HK-2 (cell line): ENCODE data around the gene BRD3.

Experiments
- DNase-seq: peaks from one replicate; pipeline ENCODE4 v3.0.0-alpha.2; 2018; ENCODE audit not compliant: unreplicated experiment

Gene BRD3

DNA sequence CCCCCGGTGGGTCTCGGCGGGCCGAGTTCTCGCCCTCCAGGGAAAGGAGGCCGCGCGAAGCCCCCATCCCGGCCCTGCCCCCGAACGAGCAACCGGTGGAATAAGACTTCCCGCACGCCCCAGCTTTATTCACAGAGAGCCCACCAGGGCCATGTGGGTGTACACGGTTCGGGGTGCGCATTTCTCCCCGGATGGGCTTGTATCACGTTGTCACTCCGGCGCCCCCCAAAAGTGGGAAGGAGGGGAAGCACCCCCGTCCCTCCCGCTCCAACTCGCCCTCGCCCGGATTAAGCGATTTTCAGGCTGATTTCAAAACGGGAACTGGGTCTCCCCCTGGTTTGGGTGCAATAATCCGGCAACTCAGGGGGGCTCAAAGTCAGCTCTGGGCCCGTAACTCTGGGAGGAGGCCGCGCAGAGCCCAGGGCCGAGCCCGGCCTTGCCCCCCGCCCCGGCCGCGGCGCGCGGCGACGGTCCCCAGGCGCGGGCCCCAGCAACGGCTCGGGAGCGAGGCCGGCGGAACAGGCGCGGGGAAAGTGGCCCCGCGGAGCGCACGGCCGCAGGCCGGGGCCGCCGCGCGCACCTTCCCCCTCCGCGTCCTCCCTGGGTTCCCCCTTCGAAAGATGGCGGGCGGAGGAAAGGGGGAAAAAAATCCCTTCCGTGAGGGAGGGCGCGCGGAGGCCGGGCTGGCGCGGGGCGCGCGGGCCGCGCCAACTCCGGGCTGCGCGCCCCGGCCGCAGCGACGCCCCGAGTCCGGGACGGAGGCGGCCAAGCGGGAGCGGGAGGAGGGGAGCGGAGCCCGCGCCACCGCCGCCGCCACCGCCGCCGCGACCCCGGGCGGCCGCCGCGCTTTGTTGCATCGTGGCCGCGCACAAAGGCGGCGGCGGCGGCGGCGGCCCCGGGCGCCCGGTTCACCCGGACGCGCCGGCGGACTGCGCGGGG lies 644 bp downstream of the BRD3 start:
- peak; percentile 29 for DNase-seq

DNA sequence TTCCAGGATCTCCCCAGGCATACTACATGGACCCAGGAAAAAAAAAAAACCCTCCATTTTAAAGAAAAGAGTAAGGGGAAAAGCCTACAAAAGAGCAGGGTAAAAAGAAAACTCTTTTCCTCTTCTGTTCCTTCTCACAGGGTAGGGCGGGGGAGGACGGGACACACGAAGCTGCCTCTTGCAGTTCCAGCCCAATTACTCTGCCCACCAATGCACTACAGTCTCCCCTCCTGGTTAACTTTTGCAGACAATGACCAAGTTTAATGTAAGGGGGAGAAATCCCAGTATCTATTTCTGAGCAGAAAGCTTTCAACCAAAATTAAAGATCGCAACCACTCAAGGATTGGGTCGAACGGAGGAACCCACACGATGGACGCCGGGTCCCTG lies 1.3 kb downstream of the BRD3 start:
- DNase-seq: no peak

DNA sequence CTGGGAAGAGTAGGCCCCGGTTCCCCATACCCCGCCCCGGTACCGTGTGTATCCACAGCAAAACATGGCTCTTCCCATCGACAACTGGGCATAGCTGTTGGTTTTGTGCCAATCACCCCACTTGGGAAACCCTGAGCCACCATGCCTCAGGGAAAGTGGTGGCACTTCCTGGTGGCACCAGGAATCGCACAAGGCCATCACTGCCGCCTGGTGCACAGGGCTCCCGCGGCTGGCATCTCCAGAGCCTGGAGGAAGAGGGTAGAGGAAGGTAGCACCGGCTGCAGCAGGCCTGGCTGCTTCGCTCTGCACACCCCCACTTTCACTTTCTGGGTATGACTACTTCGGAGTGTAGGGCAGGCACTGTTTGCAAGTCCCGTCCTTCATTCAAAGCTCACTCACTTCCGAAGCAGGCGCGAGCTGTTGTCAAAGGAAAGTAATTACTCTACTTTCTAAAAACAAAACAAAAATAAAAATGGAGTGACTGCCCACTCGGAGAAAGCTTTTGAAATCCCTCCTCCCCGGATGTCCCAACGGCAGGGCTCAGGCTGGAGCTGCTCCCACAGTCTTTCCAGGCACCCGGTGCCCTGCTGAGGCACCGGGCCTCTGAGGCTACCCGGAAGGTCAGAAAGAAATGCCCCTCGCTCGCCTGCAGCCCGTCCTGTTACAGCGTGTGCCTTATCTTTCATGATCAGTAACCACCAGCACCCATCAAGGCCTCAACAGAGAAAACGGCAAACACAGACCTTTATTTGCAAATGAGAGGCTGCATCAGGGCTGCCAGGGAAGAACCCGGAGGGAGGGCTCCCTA lies 2.0 kb downstream of the BRD3 start:
- no peak for DNase-seq

DNA sequence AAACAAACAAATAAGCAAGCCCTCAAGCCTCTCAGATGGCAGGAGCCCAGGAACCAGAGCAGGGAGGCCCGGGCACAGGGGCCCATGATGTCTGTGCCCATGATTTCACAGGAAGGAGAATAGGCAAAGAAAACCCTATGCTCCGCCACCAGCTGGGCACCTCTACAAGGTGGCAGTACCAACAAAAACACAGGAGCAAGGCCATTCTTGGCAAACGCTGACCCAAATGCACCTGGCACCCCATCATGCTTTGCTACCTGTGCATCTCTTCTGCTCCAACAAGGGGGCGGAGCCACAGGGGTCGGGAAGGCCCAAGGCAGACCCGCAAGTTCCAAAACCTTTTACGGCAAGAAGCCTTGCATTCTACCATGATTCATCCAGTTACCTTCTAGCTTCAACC lies 3.1 kb downstream of the BRD3 start:
- no peak for DNase-seq

DNA sequence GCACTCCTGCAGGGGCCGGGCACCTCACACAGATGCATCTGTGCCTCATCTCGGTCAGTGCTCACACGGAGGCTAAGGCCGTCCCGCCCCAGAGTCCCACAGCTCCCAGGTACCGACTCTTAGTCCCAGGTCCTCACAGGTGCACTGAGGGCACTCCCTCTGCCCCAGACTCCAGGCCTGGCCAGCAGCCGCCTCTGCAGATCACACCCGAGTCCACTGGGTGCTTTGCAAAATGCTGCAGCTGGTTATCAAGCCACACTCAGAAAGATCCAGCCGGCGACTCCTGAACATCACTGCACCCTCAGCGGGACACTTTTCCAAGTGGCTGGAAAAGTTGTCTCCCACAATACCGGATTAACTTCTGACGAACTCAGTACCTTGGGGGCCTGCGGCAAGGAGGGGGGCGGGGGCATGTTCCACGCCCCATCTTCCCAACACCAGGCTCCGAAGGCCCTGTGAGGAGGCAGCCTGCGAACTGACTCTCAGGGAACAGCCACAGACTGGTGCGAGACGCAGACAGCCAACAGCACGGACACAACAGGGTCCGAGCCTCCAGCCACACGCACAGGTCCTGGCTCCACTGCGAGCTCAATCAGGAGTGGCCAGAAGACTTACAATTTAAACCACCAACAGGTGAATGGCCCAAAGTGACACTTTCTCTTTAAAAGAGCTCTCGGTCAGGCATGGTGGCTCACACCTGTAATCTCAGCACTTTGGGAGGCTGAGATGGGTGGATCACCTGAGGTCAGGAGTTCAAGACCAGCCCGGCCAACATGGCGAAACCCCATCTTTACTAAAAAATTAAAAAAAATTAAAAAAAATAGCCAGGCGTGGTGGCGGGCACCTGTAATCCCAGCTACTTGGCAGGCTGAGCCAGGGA lies 4.0 kb downstream of the BRD3 start:
- no peak for DNase-seq

DNA sequence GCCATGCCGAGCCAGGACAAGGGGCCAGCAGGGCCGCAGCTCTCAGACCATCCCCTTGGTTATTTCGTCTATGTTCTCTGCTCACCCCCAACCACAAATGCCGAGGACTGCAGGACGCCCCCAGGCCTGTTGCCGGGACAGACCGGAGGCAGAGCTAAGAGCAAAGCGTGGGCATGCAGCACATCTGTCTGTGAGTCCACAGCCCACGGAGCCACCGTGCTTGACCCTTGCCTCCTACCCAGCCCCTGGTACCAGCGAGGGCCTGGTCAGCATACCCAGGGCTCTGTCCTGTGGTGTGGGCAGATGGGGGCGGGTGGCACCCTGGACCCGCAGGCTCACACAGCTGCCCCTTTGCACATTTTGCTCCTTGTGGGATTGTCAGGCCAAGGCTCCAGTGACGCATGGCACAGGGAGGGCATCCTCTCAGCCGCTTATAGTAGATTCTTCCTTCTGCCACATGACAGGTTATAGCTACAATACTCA lies 4.7 kb downstream of the BRD3 start:
- DNase-seq: no peak

DNA sequence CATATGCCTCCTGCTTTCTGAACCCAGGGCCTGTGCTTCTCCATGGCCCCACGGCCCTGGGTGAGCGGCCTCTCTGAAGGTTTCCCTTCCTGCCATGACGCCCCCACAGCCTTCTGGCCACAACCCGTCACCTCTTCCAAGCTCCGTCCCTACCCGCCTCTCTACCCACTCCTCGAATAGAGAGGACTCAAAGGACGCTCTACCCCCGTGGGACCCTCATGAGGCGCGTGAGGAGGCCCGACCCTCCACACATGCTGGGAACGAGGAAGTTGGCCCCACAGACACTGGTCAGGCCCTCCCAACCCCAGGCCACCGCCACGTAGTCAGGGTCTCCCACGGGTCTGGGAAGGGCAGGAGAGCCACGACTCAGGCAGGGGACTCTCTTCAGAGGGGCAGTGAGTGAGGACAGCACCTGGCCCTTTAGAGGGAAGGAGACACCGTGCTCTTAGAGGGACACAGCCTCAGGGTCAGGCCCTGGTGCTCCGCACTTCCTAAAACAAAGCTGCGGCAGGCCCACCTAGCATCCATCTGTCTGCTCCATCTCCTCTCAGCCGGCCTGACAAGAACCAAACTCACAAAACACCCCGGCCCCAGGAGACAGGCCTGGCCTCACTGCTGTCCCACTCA lies 5.3 kb downstream of the BRD3 start:
- no peak for DNase-seq

DNA sequence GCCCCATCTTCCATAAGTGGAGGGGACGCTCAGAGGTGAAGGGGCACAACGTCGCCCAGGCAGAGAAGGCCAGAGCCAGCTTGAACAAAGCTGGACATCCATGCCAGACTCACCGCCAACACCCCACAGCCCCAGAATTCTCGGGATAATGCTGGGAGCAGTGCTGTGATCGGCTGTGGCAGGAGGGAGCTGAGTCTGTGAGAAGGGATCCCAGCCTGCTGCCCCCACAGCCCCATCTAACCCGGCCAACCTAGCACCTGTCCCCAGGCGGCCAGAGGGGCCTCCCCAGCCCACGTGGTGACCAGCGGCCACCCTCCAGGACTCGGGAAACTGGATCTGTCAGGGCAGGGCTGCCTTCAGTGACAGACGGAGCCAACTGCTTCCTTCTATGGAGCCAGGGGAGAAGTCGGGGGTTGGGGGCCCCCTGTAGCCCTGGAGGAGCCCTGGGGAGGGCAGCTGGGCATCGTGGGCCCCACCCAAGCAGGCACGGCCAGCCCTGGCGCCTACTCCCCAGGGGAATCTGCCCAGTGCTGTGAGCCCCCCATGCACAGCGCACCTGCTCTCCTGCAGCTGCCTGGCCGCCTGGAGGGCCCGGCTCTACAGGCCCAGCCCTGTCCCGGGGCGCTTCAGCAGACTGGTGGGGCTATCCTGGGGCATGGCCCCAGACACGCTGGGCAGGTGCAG lies 6.0 kb downstream of the BRD3 start:
- no peak for DNase-seq

DNA sequence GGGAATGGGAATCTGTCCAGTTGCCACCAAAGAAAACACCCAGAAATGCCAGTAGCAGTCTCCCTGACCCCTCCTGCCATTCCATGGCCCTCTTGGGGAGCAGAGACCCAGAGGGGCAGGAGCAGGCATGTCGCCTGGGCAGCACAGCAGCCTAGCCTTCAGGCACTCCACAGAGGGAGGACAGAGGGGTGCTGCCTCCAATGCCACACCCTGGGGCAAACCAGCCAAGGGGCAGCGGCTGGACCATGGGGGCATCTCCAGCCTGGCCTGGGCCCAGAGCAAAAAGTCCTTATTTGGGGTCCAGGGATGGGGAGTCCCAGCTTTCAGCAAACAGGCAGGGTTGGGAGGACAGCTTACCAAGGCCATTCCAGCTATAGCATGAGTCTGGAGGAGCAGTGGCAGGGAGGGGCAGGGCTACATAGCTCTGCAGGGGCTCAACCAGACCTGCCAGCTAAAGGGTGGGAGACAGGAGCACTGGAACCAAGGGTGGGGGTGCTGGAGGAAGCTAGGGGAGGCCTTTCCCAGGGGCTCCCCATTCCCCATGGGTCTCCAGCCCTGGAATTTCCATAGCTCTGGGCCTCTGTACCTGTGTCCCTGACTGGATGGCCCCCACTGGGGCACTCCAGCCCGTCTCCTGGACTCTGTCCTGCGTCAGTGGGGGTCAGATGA lies 6.7 kb downstream of the BRD3 start:
- DNase-seq: no peak

DNA sequence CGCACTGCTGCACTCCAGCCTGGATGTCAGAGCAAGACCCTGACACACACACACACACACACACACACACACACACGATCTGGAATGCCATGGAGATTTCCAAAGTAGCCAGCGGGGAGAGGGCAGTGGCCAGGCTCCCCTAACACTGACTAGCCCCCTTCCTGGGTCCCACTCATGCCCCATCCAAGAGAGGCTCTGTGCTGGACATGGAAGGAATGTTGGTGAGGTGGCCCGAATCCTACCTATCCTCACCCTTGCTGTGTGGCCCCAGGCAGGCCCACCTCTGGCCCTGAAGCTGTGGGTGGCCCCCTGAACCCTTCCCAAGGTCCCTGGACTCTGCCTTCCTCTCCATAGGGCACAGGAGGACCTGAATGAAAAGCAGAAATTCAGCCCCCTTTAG lies 7.3 kb downstream of the BRD3 start:
- no peak for DNase-seq

DNA sequence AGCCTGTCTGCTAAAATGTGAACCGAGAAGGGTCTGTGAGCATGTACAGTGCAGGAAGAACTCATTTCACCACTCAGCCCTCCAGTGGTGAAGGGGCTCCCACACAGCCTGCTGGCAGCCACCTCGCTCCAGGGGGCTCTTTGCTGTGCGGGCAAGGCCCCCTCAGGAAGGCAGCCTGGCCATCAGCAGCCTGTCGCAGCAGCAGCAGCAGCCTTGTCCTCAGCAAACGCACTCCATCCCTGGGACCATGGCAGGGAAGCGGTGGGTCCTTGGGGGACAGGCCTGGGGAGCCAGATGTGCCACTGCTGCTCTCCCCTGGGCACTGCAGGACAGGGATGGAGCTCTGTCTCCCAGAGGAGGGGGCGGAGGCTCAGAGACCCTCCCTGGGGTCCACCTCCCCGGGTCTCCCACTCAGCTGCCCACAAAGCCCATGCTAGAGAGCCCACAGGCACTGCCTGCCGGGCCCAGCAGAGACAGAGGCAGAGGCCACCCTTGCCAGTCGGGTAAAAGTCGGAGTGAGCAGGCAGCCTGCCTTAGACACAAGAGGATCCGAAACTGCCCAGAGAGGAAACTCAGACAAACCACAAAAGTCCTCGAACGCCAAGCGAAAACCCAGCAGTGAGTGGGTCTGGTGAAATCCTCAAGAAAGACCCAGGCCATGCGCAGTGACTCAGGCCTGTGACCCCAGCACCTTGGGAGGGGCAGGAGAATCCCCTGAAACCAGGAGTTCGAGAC lies 8.0 kb downstream of the BRD3 start:
- DNase-seq: no peak

DNA sequence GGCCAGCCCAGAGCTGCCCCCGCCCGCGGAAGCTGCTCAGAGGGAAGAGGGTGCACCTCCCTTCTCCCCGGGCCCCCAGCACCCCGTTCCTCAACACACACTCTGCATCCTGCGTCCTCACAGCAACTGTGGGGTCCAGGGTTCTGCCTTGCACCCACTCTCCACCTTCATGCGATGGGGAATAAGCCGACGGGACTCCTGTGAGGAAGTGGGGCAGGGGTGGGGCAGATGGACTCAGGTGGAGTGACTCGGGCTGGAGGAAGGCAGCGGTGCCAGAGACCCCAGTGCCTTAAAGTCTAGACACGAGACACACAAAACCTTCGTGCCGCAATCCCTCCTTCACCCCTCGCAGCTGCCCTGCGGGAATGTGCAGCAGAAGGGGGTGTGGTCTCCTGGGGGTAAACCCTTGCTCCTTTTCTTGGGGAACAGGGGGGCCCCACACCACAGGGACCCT lies 8.6 kb downstream of the BRD3 start:
- no peak for DNase-seq

DNA sequence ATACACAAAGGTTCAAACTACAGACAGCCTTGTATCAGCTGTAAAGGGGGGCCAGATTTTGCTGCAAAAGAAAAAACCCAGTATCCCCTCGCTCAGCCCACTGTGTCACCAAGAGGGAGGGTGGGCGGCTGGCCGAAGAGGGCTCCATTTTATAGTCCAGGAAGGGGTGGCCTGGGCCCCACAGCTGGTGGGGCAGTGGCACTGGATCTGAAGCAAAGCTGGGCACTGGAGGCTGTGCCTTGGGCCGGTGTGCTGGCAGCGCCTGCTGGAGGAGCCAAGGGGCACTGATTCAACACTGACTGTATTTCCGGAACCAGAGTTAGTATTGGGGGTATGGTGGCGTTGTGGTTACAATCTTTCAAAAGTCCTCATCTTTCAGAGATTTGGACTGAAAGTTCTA lies 9.1 kb downstream of the BRD3 start:
- DNase-seq: no peak

DNA sequence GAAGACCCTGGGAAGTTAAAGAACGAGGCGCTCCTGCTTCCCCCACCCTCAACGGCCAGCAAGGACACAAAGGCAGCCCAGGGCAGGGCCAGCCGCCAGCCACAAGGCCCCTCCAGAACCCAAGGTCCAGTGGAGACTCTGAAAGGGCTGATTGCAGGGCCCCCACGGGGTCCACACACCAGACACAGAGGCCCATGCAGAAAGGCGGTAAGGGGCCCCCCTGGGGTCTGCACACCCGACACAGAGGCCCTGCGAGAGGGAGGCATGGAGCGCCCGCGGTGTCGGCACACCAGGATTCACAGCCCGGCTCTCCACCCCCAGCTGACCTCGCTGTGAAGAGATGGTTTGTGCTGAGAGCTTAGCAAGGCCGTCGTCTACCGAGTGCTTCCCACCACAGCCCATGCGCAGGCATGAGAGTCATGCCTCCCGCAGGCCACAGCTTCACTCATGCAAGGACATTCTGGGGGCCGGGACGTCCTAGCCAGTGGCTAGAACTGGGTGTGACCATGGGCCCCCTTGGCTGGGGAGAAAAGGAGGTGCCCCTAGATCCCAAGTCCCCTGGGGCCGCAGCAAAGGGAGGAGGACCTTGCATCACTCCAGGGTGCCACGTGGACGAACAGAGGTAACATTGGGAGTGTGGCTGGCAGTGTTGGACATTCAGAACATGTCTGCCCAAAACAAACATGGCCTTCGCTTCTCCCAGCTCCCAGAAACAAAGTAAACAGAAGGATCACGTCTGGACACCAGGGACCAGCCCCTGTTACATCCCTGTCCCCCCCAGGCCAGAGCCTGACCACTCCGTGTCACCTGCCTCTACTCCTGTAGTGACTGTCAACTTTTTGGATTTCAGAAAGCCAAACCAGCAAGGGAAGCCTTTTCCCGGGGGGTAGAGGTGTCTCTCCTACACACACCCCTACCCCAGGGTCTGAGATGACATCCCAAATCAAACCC lies 9.8 kb downstream of the BRD3 start:
- DNase-seq: no peak

DNA sequence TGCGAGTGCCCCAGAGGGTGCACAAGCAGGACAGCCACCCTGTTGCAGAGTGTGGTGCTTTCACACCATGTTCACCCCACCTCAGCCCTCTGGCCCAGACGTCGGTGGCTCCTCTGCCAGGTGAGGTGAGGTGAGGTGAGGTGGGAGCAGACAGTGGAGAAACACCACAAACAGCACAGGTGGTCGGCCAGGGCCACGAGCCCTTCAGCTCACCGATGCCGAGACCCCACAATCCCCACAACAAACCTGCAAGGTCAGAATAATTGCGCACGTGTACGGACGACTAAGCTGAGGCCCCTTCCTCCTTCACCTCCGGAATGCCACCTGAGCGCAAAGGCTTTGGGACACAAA lies 10.5 kb downstream of the BRD3 start:
- DNase-seq: no peak

DNA sequence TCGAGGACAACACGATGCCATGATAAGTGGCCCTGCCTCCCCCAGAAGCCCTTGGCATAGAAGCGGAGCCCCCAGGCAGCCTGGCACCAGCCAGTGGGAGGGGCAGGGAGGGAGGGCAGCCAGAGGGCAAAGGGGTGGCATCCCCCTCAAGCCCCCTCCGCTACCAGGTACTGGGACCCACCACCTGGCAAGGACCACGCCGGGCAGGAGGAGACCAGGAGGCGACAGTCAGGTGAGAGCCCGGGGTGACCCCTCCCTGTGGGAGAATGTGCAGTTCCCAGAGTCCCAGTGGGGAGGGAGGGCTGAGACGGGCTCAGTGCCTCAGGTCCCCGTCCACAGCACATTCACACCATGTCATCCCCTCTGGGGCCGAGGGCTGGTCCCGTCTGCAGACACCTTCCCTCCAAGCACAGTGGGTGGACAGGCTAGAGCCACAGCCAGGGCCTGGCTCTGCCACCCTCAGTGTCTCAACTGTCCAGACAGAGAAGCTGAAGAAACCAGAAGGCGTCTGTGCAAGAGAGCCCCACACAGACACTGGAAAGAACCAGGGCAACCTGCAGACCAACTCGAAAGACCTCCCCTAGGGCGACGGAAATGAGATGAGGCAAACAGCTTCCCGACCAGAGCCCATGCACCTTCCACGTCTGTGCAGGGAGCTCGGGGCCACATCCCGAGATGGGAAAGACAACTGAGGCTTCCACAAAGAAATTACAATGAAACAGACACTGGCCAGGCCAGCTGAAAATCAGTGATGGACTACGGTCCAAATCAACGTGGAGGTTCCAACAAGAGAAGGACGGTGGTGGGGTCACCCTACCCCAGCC lies 11.1 kb downstream of the BRD3 start:
- DNase-seq: no peak

DNA sequence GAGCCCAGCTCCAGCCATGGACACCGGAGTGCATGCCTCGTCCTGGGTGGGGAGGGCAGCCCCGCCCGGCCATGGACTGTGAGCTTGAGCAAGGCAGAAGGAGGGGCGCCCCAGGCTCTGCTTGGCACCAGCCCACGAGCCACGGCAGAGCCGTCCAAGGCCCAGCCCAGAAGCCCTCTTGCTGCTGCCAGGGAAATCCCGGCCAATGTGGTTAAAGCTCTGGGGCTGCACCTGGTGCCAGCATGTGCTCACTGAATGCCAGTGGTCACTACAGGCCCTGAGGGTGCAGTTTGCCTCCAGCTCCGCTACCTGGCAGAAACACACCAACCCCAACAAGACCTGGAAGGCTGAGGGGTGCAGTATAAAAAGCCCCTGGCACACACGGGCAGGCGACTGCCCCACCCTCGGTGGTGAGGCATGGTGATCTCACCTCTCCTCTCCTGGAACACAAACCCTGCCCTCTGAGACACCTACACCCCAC lies 11.8 kb downstream of the BRD3 start:
- DNase-seq: peak; percentile 43
